IPS DF 19.7 (cell line): ENCODE results near the gene SMIM28.

ENCODE experiments used
- DNase-seq: peaks from one replicate; pipeline ENCODE4 v3.0.0-alpha.2; 2013; ENCODE audit warnings: low read depth, low spot score

Gene SMIM28

GRCh38 chr6:138430361-138431145, 52.8 kb downstream of the SMIM28 start:
- DNase-seq = no peak

- no peak for DNase-seq
These were observed 53.8 kb downstream of the SMIM28 start for GRCh38 chr6:138431256-138432062.

GRCh38 chr6:138432063-138432356, 54.3 kb downstream of the SMIM28 start:
- no peak for DNase-seq
